GM18519 (cell line): ENCODE data around the gene TRPV5.

ENCODE experiments used
- ATAC-seq: cut with Tn5 transposase; IDR thresholded peaks from one replicate; pipeline ENCODE4 v1.9.1; 2021; ENCODE audit warnings: mild to moderate bottlenecking, moderate library complexity; ENCODE audit not compliant: unreplicated experiment, low FRiP score

TRPV5 gene

DNA sequence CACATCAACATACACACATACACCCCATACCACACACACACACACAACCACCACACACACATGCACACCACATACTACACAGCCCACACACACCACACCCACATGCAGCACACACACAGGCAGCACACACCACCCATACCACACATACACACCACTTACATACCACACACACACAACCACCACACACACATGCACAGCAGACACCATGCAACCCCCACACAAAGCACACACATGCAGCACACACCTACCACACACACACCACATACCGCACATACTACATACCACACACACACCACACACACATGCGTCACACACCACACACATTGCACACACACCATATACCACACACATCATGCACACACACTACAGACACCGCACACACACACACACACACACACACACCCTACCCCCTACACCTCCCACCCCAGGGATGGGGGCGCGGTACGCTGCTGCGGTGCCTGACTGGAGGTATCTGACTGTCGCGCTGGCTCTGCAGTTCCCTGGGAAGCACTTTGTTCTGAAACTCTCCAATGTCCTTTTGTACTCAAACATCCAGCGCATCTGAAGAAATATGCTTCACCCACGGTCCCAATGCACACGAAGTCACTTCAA lies 42.6 kb downstream of the TRPV5 start:
- no peak for ATAC-seq

DNA sequence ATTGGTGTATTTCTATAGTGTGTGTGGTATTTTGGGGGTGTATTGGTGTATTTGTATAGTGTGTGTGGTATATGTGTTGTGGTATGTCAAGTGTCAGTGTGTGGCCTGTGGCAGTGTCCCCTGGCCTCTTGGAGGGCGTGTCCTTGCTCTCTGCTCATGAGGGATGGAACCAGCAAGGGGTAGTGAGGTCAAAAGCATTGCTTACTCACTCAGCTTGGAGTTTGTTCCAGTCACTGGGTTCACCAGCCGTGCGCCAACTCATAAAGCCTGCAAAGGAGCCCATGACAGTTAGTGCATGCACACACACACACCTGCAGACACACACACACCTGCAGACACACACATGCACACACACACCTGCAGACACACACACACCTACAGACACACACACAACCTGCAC lies 43.7 kb downstream of the TRPV5 start:
- no peak for ATAC-seq

DNA sequence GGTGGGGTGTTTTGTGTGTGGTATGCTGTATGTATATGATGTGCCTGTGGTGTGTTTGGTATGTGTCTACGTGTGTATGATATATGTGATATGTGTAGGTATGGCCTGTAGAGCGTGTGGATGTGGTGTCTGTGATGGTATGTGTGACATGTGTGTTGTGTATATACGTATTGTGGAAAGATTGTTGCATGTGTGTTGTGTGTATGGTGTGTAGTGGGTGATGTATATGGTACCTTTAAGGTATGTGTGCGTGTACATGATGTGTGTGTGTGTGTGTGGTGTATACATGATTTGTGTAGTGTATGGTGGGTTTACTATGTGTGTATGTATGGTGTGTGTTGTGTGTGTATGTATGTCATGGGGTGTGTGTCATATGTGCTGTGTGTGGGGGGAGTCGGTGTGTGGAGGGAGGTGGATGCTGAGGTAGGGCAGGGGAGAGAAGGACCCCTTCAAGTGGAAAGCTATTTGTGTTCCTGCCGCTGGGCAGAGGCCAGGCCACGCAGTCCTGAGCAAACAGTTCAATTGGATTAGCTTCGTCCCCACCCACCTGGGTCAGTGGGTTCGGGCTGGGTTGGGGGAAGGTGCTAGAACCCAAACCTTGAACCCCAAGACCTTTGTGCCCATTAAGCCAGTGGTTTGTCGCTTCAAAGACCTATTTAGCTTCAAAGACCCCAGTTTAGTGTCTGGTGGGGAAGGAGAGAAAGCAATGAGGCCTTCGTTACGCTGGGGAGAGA lies 46.1 kb downstream of the TRPV5 start:
- no peak for ATAC-seq

DNA sequence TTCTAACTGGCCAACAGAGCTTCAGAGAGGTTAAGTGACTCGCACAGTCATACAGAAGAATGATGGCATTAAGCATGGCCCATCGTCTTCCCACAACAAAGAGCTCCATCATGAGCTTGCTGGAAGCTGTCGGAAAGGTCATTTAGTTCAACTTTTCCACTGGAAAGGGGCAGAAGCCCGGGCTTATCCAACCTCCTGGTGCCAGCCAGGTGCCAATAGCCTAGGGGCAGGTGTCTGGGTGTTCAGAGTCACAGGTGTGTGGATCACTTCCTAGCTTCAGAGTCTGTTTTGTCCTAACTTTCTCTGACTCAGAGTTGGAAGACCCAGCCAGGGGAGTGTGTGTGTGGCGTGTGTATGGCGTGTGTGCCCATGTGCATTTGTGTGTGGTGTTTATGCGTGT lies 46.7 kb downstream of the TRPV5 start:
- no peak for ATAC-seq

DNA sequence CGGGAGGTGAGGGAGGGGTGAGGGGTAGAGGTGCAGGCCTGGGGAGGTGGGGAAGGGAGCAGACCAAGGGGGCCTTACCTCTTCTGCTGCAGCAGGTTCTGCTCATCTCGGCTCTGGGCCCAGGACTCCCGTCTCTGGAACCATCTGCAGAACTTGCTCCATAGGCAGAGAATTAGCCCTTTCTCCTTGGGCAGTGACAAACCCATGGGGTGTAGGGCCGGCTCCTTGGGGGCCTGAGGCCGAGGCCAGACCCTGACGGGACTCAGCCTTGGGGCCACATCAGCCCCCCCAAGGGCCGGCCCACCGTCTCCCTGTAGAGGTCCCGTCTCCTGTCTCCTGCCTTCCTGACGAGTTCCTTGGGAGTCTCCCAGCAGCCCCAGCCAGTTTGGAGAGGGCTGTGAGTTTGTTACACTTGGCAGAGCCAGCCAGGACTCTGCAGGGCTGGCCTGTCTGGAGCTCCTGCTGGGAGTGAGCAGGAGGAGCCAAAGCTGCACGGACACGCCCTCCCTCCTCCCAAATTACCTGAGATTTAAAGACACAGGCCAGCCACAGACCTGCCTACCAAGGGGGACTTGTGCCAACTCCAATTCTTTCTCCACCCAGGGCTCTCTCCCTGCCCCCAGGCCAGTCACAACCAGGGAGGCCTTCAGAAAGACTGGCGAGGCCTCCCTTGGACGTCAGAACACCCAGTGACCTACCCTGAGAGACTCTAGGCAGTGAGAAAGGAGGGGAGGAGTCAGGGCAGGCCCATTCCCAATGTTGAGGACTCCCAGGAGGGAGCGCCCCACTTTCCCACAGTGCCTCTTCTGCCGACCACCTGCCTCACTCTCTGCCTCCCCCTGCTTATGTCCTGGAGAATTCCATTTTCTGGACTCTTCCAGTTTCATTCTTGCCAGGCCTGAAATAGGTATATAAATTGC lies 48.0 kb downstream of the TRPV5 start, which contains the start of gene TRPV6:
Gene TRPV6 (minus strand): TSS at position 435 of the 920 bp plus-strand sequence.
- ATAC-seq, result no peak

DNA sequence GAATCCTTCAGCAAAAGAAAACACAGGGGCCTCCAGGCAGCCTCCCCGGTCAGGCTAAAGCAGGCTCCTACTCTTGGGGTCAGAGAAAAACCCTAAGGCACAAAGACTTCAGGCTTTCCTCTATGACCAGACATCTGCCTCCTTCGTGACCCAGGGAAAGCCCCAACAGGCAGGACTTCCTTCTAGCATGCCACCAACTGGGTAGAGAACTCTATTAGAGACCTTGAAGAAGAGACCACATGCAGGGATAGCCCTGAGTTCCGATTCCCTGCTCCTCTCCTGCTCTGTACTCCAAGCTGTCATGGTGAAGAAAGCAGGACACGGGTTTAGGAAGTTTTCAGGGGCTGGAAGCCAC lies 49.3 kb downstream of the TRPV5 start:
- no peak for ATAC-seq

DNA sequence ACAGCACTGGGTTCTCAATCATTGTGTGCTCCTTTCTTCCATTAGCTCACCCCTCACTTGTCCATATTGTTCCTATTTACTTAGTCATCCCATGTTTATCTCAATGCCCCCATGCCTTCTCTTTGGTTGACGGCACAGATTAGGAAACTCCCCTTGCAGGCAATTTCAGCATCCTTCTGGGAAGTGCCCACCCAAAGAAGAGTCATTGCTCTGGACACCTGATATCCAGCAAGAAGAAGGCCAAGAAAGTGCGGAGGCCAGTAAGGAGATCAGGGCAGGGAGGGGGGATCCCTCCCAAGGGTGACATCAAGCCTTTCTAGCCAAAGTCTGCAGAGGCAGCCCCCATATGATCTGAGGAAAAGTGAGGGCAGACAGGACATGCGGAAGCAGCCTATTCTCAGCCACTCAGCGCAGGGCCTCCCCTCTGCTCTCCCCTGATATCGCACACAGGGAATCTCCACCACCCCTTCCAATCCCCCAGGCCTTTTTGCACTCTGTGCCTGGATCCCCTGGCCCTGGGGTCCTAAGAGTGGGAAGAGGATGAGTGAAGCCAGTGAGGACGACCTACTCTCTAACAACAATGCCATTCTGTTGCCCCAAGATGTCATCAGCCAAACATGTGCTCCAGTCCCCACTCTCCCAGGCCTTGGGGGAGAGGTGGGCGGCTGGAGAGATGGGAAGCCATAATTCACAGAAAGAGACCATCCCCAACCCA lies 49.8 kb downstream of the TRPV5 start:
- no peak for ATAC-seq

DNA sequence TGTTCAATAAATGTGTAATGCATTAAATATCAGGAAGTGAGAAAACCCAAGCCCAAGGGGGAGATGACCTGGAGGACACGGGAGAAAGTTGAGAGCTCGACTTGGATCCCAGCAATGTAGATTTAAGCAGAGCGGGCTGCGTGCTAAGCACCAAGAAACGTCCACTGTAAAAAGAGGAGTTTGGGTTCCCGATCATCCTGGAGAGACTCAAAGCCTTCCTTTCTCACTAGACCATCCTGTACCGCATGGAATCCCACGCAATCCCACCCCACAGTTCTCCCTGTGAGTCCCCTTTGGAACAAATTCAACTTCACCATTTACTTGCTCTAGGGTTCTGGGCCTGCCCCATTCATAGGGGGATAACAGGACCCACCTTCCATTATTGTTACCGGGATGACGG lies 50.4 kb downstream of the TRPV5 start:
- ATAC-seq, result no peak

DNA sequence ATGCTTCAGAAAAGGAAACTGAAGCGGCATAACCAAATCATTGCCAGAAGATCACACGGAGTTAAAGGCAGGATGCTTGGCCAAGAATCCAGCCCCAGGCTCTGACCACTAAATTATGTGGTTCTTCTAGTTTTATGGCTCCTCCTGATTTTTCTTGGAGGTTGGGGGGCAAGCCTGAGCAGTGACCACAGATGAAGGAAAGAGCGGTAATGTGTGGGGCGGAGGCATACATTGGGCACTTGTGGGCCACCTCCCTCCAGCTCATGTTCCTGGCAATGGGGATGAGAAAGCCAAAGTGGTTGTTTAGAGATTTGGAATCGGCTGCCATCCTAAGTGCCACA lies 51.2 kb downstream of the TRPV5 start:
- no peak for ATAC-seq

DNA sequence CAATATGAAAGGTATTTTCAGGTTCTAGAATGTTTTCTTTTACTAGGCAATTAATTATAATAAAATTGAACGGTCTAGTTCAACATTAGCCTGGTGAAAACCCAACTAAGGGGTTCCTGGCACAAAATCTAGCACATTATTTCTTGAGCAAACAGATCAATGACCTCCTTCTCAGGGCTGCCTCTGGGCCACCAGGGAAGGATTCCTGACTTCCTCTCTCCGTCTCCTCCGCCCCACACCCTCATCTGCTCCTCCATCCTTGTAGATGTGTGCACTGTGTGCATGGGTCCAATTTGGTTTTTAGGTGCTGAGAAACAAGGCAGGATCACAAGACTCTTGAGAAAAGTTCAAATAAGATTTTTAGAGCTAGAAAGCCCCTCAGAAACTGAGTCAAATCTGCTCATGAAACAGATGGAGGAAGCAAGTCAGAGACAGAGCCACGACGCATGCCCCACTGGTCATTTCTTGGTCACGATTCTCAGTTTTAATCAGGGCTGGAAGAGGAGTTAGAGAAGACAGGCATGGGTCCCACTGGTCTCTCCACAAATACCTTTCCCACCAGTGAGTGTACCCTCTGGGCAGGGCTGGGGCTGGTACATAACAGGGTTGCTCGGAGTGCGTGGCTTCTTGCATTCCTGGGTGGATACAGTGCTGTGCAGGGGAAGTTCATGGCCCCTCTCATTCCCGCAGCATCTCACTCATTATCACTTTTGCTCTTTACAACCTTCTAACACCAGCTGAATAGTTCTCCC lies 51.8 kb downstream of the TRPV5 start:
- ATAC-seq, result no peak

DNA sequence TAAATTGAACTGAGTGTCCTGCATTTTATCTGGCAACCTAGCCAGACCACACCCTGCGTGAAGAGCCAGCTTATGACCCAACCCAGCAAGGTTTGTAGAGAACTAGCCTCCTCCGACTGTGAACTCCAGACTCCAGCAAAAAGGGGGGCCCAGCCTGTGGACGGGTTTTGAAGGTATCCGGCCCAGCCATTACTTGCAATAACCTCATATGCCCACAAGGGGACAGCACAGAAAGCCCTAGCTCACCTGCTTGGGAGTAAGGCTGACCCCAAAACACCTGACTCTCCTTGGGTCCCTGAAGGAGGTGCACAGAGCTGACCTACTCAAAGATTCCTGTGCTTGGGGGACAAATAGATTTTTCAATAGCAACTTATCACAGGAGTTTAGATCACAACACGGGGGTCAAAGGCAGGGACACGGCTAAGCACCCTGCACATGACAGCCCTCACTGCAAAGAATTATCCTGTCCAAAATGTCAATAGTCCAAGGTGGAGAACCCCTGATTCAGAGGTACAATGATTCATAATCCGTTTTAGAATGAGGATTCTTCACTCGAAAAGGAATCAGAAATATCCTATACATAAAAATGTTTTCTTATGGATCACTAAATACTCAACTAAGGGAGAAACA lies 52.6 kb downstream of the TRPV5 start:
- ATAC-seq, result no peak

DNA sequence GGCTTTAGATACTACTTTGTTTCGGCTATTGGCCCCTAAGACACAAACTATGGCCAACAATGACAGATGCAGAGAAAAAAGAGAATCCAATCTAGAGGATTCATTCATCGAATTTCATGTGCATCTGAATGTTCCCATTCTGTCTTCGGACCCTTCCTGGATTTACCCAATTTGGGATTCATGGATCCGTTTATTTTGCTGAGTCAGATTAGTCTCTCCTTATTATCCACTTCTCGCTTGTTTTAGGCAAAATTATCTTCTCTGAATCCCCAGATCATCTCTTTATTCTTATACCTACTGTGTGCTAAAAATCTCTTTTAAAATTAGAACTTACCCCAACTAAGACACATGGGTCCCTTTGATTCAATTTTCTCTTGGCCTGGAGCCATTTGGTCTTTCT lies 54.5 kb downstream of the TRPV5 start:
- no peak for ATAC-seq

DNA sequence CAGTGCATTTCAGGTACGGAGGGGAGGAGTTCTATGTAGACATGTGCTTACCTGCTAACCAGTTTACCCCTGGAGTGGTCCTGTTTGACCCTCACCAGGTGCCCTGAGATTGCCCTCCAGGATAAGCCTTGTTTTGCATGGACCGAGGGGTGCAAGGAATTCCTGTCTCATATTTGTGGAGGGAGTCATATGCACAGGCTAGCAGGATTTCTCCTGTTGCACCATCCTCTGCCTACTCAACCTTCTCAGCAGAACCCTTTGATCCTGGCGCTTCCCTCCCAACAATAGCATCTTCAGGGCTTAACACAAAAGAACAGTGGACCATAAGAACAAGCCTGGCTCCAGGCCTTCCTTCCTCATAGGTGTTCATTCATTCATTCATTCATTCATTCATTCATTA lies 55.2 kb downstream of the TRPV5 start:
- no peak for ATAC-seq

DNA sequence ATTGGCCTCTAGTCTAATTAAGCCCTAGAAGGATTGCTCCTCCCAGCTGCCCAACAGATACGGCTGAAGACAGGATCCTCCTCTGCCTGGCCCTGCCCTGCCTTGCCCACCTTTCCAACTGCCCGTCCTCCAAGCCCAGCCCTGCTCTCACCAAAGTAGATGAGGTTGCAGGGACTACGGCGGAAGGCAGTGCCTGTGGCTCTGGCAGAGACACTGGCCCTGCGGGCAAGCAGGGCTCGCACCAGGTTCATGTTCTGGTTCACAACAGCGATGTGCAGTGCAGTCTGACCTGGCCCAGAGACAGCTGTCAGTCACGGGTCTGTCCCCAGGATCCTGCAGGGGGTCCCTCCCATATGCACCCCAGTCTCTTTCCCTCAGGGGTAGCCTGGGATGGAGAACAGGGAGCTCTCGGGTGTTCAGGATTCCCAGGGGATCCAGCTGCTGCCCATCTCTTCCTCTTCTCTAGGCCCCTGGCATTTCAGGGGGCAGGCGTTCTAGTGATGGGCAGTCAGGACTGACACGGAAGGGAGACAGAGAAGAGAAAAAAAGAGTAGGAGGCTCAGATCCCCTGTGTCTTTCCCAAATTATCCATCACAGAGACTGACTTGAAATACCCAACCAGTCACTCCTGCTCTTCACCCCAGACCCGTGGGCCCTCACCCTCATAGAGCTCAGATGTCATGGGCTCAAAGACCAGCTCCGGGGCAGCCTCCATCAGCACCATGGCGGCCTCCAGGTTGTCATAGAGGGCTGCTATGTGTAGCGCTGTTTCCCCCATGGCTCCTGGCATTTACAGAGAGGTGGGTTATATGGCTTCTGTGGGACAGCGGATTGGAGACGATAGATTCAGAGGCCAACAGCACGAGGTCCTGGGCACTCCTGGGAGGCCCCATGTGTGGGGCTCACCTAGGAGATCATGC lies 56.3 kb downstream of the TRPV5 start:
- ATAC-seq, result no peak

DNA sequence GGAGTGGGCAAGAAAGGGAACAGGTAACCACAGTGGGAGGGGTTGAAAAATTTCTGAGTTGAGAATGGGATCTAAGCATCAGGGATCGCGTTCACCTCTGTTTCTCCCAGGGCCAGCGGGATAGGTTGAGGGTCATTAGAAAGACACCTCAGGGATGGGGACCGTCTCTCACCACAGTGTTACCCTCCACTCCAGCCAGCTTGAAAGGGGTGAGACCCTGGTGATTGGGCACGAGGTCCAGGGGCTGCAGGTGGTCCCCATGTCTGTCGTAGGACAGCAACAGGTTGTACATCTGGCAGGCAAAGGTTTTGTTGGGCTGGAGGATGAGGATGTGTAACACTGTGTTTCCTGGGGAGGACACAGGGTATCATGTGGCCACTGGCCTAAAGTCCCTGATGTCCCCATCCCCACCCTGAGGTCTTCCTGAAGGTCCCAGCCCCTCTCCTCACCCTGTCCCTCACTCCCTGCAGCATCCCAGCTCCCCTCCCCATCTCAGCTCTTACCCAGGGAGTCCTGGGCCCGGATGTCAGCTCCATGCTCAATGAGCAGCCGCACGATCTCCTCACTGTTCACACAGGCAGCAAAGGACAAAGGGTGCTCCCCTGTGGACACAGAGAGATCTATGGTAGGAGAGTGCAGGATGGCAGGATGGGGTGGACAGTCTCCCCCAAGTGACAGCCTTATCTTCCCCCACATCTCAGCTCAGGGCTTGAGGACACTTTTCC lies 57.1 kb downstream of the TRPV5 start:
- no peak for ATAC-seq

DNA sequence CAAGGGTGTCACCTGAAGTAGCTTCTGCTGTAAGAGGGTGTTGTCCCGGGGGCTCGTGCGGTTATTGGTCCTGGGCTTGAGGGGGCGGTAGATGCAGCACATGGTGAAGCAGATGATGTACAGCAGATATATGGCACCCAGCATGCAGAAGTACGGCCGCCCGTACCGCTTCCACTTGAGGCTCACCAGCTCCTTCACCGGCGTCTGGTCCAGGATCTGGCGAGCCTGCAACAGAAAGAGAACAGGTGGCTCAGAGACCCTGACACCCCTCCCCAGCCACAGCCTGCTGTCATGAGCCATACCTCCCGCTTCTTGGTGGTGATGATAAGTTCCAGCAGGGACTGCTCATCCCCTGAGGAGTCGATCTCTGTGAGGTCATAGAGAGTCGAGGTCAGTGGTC lies 58.1 kb downstream of the TRPV5 start:
- ATAC-seq, result no peak

DNA sequence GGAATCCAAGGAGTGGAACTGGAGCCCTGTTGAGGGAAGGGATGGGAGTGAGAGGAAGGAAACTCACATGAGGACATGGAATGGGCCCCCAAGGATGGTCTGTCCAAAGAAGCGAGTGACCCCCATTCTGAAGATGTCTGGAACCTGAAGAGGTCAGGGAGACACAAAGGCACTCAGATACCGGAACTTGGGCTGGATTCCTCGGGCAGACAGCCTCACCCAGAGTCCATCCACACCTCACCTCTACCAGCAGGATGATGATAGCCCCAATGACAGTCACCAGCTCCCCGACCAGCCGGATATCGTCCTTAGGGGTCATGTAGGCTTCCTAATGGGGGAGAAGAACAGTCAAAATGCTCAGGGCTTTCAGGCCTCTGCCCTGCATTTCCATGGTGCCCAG lies 58.7 kb downstream of the TRPV5 start:
- ATAC-seq, result no peak

DNA sequence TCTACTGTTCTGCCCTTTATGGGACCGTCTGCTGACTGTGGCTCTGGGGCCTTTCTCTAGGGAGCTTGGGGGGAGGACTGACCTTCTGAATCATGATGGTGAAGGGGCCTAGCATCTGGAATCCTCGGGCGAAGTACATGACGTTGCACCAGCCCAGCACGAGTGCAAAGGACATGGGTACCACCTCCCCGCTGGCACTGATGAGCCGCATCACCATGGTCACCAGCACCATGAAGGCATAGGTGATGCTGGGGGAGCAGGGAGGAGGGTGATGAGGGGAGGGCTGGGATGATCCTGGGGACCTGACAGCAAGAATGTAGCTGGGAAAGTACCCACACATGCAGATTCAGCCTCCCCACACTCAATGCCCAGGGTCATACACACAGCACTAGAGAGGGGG lies 59.1 kb downstream of the TRPV5 start:
- ATAC-seq, result no peak
